ENCODE data around the gene POU2F2.

The POU2F2 gene

GRCh38 chr19:42132030-42132628 lies at the start of gene POU2F2:
Gene POU2F2 (minus strand): TSS chr19:42132446. CDS start chr19:42132411, 35 bp downstream.
- peak within 1 kb of the TSS; percentile 62 for H3K4me3 ChIP-seq (ENCODE audit: low read depth, low read length)
- TF ChIP-seq, protein P1, sequence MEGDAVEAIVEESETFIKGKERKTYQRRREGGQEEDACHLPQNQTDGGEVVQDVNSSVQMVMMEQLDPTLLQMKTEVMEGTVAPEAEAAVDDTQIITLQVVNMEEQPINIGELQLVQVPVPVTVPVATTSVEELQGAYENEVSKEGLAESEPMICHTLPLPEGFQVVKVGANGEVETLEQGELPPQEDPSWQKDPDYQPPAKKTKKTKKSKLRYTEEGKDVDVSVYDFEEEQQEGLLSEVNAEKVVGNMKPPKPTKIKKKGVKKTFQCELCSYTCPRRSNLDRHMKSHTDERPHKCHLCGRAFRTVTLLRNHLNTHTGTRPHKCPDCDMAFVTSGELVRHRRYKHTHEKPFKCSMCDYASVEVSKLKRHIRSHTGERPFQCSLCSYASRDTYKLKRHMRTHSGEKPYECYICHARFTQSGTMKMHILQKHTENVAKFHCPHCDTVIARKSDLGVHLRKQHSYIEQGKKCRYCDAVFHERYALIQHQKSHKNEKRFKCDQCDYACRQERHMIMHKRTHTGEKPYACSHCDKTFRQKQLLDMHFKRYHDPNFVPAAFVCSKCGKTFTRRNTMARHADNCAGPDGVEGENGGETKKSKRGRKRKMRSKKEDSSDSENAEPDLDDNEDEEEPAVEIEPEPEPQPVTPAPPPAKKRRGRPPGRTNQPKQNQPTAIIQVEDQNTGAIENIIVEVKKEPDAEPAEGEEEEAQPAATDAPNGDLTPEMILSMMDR (IDR thresholded peaks at IDR 0.05; ENCODE audit: insufficient read depth, low read length, missing control alignments): no peak
- no peak for DNase-seq (ENCODE audit: low read depth, low spot score)
- ChIA-PET CTCF (interaction anchor here (0.6 to 5.4 kb wide), 39 partner anchors 8 to 309 kb away, joined by 3 to 92 read pairs (median 5); partner anchors contain the start of genes DEDD2, GSK3A and ZNF526), POLR2A (interaction anchor here (0.9 to 1.0 kb wide), 2 partner anchors 21 to 32 kb away, joined by 3 to 4 read pairs; no protein-coding TSS in a partner anchor)

DNA sequence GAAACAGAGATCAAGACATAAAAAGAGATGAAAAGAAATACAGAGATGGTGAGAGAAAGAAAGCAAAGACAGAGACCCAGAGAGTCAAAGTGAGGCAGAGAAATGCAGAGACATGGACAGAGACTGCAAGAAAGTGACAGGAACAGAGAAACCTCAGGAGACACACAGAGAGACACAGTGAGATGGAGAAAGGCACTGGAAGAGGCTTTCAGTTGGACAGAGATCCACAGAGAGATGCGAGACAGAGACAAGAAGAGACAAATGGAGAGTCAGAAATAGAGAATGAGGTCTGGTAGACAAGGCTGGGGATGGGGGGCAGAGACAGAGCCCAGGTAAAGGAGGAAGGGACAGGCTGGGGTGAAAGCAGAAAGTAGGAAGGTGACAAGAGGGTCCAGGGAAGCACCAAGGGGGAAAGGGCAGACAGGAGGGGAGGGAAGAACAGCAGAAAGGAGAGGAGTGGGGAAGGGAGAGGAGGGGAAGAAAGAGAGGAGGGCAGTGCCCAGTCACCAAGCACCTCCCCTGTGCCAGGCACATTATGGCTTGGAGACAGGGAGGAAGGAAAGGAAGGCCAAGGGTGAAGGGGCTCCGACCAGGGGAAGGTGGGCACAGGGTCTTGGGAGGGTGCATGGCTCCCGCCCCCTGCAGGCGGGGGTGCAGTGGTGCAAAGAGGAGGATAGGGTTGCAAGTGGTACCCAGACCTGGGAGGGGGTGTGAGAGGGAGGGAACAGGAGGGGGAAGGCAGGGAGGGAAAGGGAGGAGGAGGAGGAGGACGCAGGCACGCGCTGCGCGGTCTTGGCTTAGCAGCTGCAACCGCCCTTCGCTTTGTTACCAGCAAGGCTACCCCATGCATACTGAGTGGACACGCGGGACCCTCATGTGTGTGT lies 46.8 kb upstream of the POU2F2 start:
- H3K4me3 ChIP-seq (ENCODE audit: low read depth, low read length): no peak overlapping the region
- ChIA-PET POLR2A (no interaction called here), CTCF (interaction anchor here (13.0 kb wide), 1 partner anchor 67 kb away, joined by 173 read pairs; no protein-coding TSS in a partner anchor)
- TF ChIP-seq, protein P1 (IDR thresholded peaks at IDR 0.05; ENCODE audit: insufficient read depth, low read length, missing control alignments): peak; percentile 41
- no peak for DNase-seq (ENCODE audit: low read depth, low spot score)

GRCh38 chr19:42177686-42178019 lies 45.4 kb upstream of the POU2F2 start:
- no peak overlapping the region for H3K4me3 ChIP-seq (ENCODE audit: low read depth, low read length)
- no peak for DNase-seq (ENCODE audit: low read depth, low spot score)
- TF ChIP-seq, protein P1 (IDR thresholded peaks at IDR 0.05; ENCODE audit: insufficient read depth, low read length, missing control alignments): no peak
- ChIA-PET POLR2A (no interaction called here), CTCF (interaction anchor here (1.1 to 3.3 kb wide), 8 partner anchors 12 to 143 kb away, joined by 3 to 39 read pairs (median 6); partner anchors contain the start of gene POU2F2)

DNA sequence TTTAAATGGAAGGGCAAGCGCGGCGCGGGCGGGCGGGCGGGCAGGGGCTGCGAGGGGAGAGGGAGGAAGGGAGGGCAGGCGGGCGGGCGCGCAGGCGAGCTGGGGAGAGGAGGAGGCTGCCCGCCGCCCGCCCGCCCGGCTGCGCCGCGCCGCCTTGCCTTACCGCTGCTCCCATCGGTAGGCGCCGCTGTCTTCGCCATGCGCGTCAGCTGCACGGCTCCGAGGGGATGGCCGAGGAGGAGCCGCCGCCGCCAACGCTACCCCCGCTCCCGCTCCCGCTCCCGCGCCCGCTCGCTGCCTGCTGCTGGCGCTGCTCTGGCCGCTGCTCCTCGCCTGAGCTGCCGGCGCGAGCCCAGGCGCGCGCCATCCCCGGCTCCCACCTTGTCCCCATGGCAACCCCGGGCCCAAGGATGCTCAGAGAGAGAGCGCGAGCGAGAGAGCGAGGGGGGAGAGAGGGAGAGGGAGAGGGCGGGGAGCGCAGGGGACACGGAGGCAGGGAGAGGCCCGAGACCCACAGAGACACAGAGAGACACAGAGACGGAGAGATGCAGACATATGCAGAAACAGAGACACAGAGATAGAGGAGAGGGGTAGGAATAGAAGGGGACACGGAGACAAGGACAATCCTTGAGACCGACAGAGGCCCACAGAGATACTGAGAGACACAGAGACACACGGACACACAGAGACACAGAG lies 44.9 kb upstream of the POU2F2 start:
- TF ChIP-seq, protein P1 (IDR thresholded peaks at IDR 0.05; ENCODE audit: insufficient read depth, low read length, missing control alignments): peak; percentile 68
- DNase-seq (ENCODE audit: low read depth, low spot score): no peak
- peak overlapping the region; percentile 60 for H3K4me3 ChIP-seq (ENCODE audit: low read depth, low read length)
- ChIA-PET CTCF (interaction anchor here (0.7 to 3.3 kb wide), 22 partner anchors 8 to 142 kb away, joined by 3 to 39 read pairs (median 4); partner anchors contain the start of gene POU2F2), POLR2A (interaction anchor here (1.0 to 1.9 kb wide), 2 partner anchors 56 to 66 kb away, joined by 3 to 5 read pairs; partner anchors contain the start of gene GSK3A)

- H3K4me3 ChIP-seq (ENCODE audit: low read depth, low read length): peak overlapping the region; percentile 60
- ChIA-PET CTCF (interaction anchor here (0.7 to 3.3 kb wide), 25 partner anchors 9 to 225 kb away, joined by 3 to 39 read pairs (median 4); partner anchors contain the start of gene POU2F2), POLR2A (interaction anchor here (1.0 to 1.9 kb wide), 2 partner anchors 55 to 66 kb away, joined by 3 to 5 read pairs; partner anchors contain the start of gene GSK3A)
- TF ChIP-seq, protein P1 (IDR thresholded peaks at IDR 0.05; ENCODE audit: insufficient read depth, low read length, missing control alignments): no peak
- DNase-seq (ENCODE audit: low read depth, low spot score): no peak
Measured at GRCh38 chr19:42176649-42176989, 44.4 kb upstream of the POU2F2 start.

All from AG04449 (cell line).